H1 (cell line): ENCODE data around the gene SUPT20H. TPM values are rescaled to one million over a fixed set of nuclear protein-coding genes. Genes with fewer than 3 reads are reported as not detected.
A peak's percentile ranks its signal among the peaks of the same experiment; 100 is the strongest.

Source experiments
- CTCF ChIA-PET: fragments of 300-600 bp; sonication (Branson Sonifier 250); formaldehyde crosslinking; loops from one replicate; lab custom pipeline; 2021; ENCODE audit not compliant: partially characterized antibody; lab: Charles Lee
- POLR2A ChIA-PET: fragments of 300-600 bp; sonication (Branson Sonifier 250); formaldehyde crosslinking; loops from one replicate; lab custom pipeline; 2021; ENCODE audit warnings: inconsistent platforms; ENCODE audit not compliant: partially characterized antibody; lab: Charles Lee
- DNase-seq, 2 experiments: peaks; one replicate each; pipeline versions ENCODE4 v3.0.0 to v3.0.0-alpha.2; 2010 to 2022; ENCODE audit warnings: low spot score in 2 of 2, low read depth in 1 of 2, mixed read lengths in 1 of 2
- FAIRE-seq: peaks from 2 replicates; lab custom pipeline; 2011; peaks lifted over from hg19 to GRCh38; lab: Jason Lieb, UNC
- H2AFZ ChIP-seq: 2 replicates; pipeline ENCODE4 v1.8.1; 2012; ENCODE audit warnings: low read length, inconsistent platforms
- H2AK5ac ChIP-seq: 2 replicates; pipeline ENCODE4 v1.6.1; 2013; ENCODE audit warnings: low read depth, low read length
- H2BK120ac ChIP-seq: replicated peaks from 2 replicates; pipeline ENCODE3; 2013; ENCODE audit warnings: low read depth, low read length, inconsistent platforms
- H2BK12ac ChIP-seq: 2 replicates; pipeline ENCODE4 v1.6.1; 2013; ENCODE audit warnings: low read depth, low read length
- H2BK15ac ChIP-seq: 2 replicates; pipeline ENCODE4 v1.6.1; 2013; ENCODE audit warnings: low read length
- H2BK20ac ChIP-seq: 2 replicates; pipeline ENCODE4 v1.6.1; 2013; ENCODE audit warnings: low read length
- H2BK5ac ChIP-seq: 2 replicates; pipeline ENCODE4 v1.6.1; 2013; ENCODE audit warnings: low read depth, low read length
- H3K14ac ChIP-seq: 2 replicates; pipeline ENCODE4 v1.6.1; 2013; ENCODE audit warnings: inconsistent platforms; ENCODE audit not compliant: insufficient read length
- H3K18ac ChIP-seq: 2 replicates; pipeline ENCODE4 v1.6.1; 2013; ENCODE audit warnings: low read length; ENCODE audit errors: extremely low read depth
- H3K23ac ChIP-seq: 2 replicates; pipeline ENCODE4 v1.6.1; 2013; ENCODE audit warnings: inconsistent platforms; ENCODE audit not compliant: insufficient read length
- H3K23me2 ChIP-seq: 2 replicates; pipeline ENCODE4 v1.6.1; 2013; ENCODE audit warnings: low read depth, low read length
- H3K27ac ChIP-seq: 2 replicates; pipeline ENCODE4 v1.6.1; 2011; ENCODE audit warnings: low read depth, low read length, inconsistent platforms
- H3K27me3 ChIP-seq, 4 experiments: replicated peaks in 1 of 4; 1 replicate in 1 of 4; 2 replicates in 3 of 4; pipeline versions ENCODE4 v1.6.1 to v1.8.1; 2011 to 2013; ENCODE audit warnings: low read length in 3 of 4, mild to moderate bottlenecking in 3 of 4, inconsistent platforms in 2 of 4, mixed read lengths in 2 of 4, moderate library complexity in 1 of 4; ENCODE audit not compliant: control insufficient read depth in 3 of 4, insufficient read depth in 3 of 4; ENCODE audit errors: extremely low read depth in 1 of 4
- H3K36me3 ChIP-seq, 4 experiments: 2 replicates each; pipeline versions ENCODE4 v1.6.1 to v1.8.1; 2011 to 2013; ENCODE audit warnings: mild to moderate bottlenecking in 4 of 4, low read length in 3 of 4, moderate library complexity in 2 of 4, control low read depth in 1 of 4, inconsistent platforms in 1 of 4; ENCODE audit not compliant: insufficient read depth in 4 of 4, control insufficient read depth in 2 of 4
- H3K4ac ChIP-seq: replicated peaks from 2 replicates; pipeline ENCODE3; 2013; ENCODE audit warnings: low read length, low read depth, mixed read lengths, inconsistent platforms; ENCODE audit not compliant: insufficient read length
- H3K4me1 ChIP-seq, 4 experiments: replicated peaks in 1 of 4; 1 replicate in 1 of 4; 2 replicates in 3 of 4; pipeline versions ENCODE4 v1.6.1 to v1.8.1; 2011 to 2013; ENCODE audit warnings: low read length in 3 of 4, inconsistent platforms in 2 of 4, mixed read lengths in 1 of 4; ENCODE audit not compliant: insufficient read depth in 4 of 4, control insufficient read depth in 3 of 4
- H3K4me2 ChIP-seq, 2 experiments: 2 replicates each; pipeline versions ENCODE4 v1.6.1 to v1.8.1; 2011 to 2013; ENCODE audit warnings: low read depth in 2 of 2, low read length in 2 of 2, control low read depth in 1 of 2, inconsistent platforms in 1 of 2, mild to moderate bottlenecking in 1 of 2; ENCODE audit not compliant: insufficient read depth in 1 of 2
- H3K4me3 ChIP-seq, 4 experiments: fragments of 200-600, 300-600 bp in 1 of 4; sonication (generic), shearing (Covaris generic), sonication (Bioruptor Twin) in 1 of 4; 2 replicates each; pipeline versions ENCODE4 v1.5.1 to v1.8.1; 2011 to 2016; ENCODE audit warnings: low read length in 4 of 4, low read depth in 3 of 4, control low read depth in 2 of 4, inconsistent platforms in 2 of 4, mild to moderate bottlenecking in 2 of 4, mixed read lengths in 1 of 4, moderate library complexity in 1 of 4; ENCODE audit not compliant: insufficient read depth in 2 of 4; ENCODE audit errors: extremely low read depth in 1 of 4
- H3K56ac ChIP-seq: replicated peaks from 2 replicates; pipeline ENCODE3; 2013; ENCODE audit warnings: low read depth, mild to moderate bottlenecking, mixed read lengths, low read length, inconsistent platforms; ENCODE audit not compliant: insufficient read length
- H3K79me1 ChIP-seq: 2 replicates; pipeline ENCODE4 v1.6.1; 2013; ENCODE audit warnings: low read depth, low read length, control low read depth
- H3K79me2 ChIP-seq, 2 experiments: 2 replicates each; pipeline versions ENCODE4 v1.6.1 to v1.8.1; 2012 to 2013; ENCODE audit warnings: low read length in 2 of 2, mild to moderate bottlenecking in 2 of 2, inconsistent platforms in 1 of 2; ENCODE audit not compliant: insufficient read depth in 2 of 2, control insufficient read depth in 1 of 2
- H3K9ac ChIP-seq, 4 experiments: replicated peaks in 1 of 4; 1 replicate in 1 of 4; 2 replicates in 3 of 4; pipeline versions ENCODE4 v1.6.1 to v1.8.1; 2011 to 2013; ENCODE audit warnings: low read depth in 3 of 4, low read length in 3 of 4, control low read depth in 2 of 4, mild to moderate bottlenecking in 2 of 4, moderate library complexity in 2 of 4, inconsistent platforms in 1 of 4; ENCODE audit errors: extremely low read depth in 1 of 4
- H3K9me3 ChIP-seq, 2 experiments: 2 replicates each; pipeline versions ENCODE4 v1.6.1 to v1.8.1; 2012 to 2013; ENCODE audit warnings: mild to moderate bottlenecking in 2 of 2, moderate library complexity in 2 of 2, control low read depth in 1 of 2, inconsistent platforms in 1 of 2, low read depth in 1 of 2, low read length in 1 of 2, mixed read lengths in 1 of 2; ENCODE audit not compliant: insufficient read depth in 2 of 2
- H4K20me1 ChIP-seq, 2 experiments: replicated peaks in 1 of 2; 2 replicates each; pipeline versions ENCODE3 to v1.8.1; 2011 to 2013; ENCODE audit warnings: inconsistent platforms in 2 of 2, low read length in 2 of 2, mild to moderate bottlenecking in 1 of 2; ENCODE audit not compliant: insufficient read depth in 2 of 2, control insufficient read depth in 1 of 2
- H4K5ac ChIP-seq: 2 replicates; pipeline ENCODE4 v1.6.1; 2013; ENCODE audit warnings: low read length, low read depth, mixed read lengths, inconsistent platforms; ENCODE audit not compliant: insufficient read length
- H4K8ac ChIP-seq: 2 replicates; pipeline ENCODE4 v1.8.0; 2013; ENCODE audit warnings: mild to moderate bottlenecking, moderate library complexity, low read length, inconsistent platforms; ENCODE audit not compliant: insufficient read depth; ENCODE audit errors: extremely low read depth
- H4K91ac ChIP-seq: replicated peaks from 2 replicates; pipeline ENCODE3; 2013; ENCODE audit warnings: low read length, mixed read lengths, inconsistent platforms; ENCODE audit not compliant: insufficient read length
- BRCA1 ChIP-seq: IDR thresholded peaks from 2 replicates; pipeline ENCODE4 v1.6.1; 2012; ENCODE audit warnings: low read depth, low read length, improper control_type of control experiment
- POLR2A ChIP-seq, 2 experiments: IDR thresholded peaks; 1 replicate in 1 of 2; 2 replicates in 1 of 2; pipeline ENCODE4 v1.6.1; 2011; ENCODE audit warnings: low read depth in 2 of 2, low read length in 2 of 2, mild to moderate bottlenecking in 2 of 2; ENCODE audit errors: control extremely low read depth in 1 of 2
- RNF2 ChIP-seq: fragments of 200-900, 300-1000 bp; sonication (generic); IDR thresholded peaks from 2 replicates; pipeline ENCODE4 v1.7.1; 2016; ENCODE audit warnings: borderline replicate concordance, low read depth, mild to moderate bottlenecking, antibody characterized with exemption, low read length; ENCODE audit not compliant: poor library complexity, severe bottlenecking; ENCODE audit errors: missing control alignments
- RXRA ChIP-seq: IDR thresholded peaks from 2 replicates; pipeline ENCODE4 v1.6.1; 2011; ENCODE audit warnings: low read depth, mild to moderate bottlenecking, low read length, moderate library complexity; ENCODE audit not compliant: insufficient read depth
- SP1 ChIP-seq: IDR thresholded peaks from 2 replicates; pipeline ENCODE4 v1.6.1; 2011; ENCODE audit warnings: low read depth, low read length
- SP4 ChIP-seq: IDR thresholded peaks from 2 replicates; pipeline ENCODE4 v1.6.1; 2012; ENCODE audit warnings: low read length, inconsistent platforms
- WGBS, 2 experiments: shearing (Covaris generic) in 1 of 2; methylation state at CpG; one replicate each; pipeline versions ENCODE4 v1.1.6 to v1.1.7; 2013 to 2015; ENCODE audit warnings: low lambda C conversion rate in 2 of 2, mixed read lengths in 2 of 2, inconsistent platforms in 1 of 2, low coverage in 1 of 2, missing lambda C conversion rate in 1 of 2; ENCODE audit not compliant: insufficient replicate concordance in 2 of 2, insufficient coverage in 1 of 2, insufficient read length in 1 of 2; ENCODE audit errors: extremely low coverage in 1 of 2, missing lambda C conversion rate in 1 of 2; 5-methylcytosine and 5-hydroxymethylcytosine counted together
- polyA plus RNA-seq, 7 experiments: library from polyadenylated mRNA; depleted of rRNA in 3 of 7; stranded (reverse) in 5 of 7; unstranded in 2 of 7; fragments of >200 nt in 5 of 7; fragments of 200-250 nt in 2 of 7; gene quantifications; 1 replicate in 5 of 7; 2 replicates in 1 of 7; 4 replicates in 1 of 7; pipeline versions ENCODE4 v1.2.1 to v1.2.3, GENCODE V29; 2011 to 2013; ENCODE audit warnings: missing spikeins in 2 of 7, mixed read lengths in 2 of 7
- total RNA-seq: library from RNA; stranded (reverse); fragmentation: NEBNext Ultra II Directional; extraction: Animal tissue kit (Norgen Biotek cat#: 25700); gene quantifications from 2 replicates; pipeline ENCODE4 v1.2.1, GENCODE V29; 2021

SUPT20H gene
- total and polyA plus RNA-seq, 2 of the 8 experiments (the other 6 are each of a cell fraction or from before 2014, with no cell fraction given): 69.2 to 75.1 TPM

- Histone ChIP-seq H4K5ac (no peak overlapping the region), H2BK15ac (no peak overlapping the region), H3K14ac (no peak overlapping the region), H2BK120ac (no peak overlapping the region), H2BK20ac (no peak overlapping the region), H3K4me1 (no peaks in the 10 kb centered on the region), H3K4me2 (peak overlapping the region; percentile 81 to 91), H3K23ac (no peak overlapping the region), H4K8ac (no peak overlapping the region), H3K56ac (no peak overlapping the region), H2AFZ (no peak overlapping the region), H4K20me1 (no peaks in the 10 kb centered on the region), H4K91ac (no peak overlapping the region), H3K4me3 (peak overlapping the region in 3 of 4 experiments; percentile 92 to 95 (median 93); a peak in 6 of 8 replicates), H3K9me3 (no peaks in the 10 kb centered on the region), H3K27ac (no peak overlapping the region), H3K36me3 (peaks cover 10 to 49% (median 28%) of the 10 kb centered on the region in 4 experiments), H3K4ac (no peak overlapping the region), H3K9ac (no peak overlapping the region; a peak in 1 of 7 replicates), H3K27me3 (no peaks in the 10 kb centered on the region), H3K18ac (no peak overlapping the region), H2BK5ac (no peak overlapping the region), H3K79me1 (peaks cover 3% of the 10 kb centered on the region; the same call in 1 of the 2 replicates), H3K23me2 (peaks cover 10% of the 10 kb centered on the region), H3K79me2 (peaks cover 4 to 36% of the 10 kb centered on the region in 2 experiments; a peak in 3 of 4 replicates), H2AK5ac (no peak overlapping the region), H2BK12ac (no peak overlapping the region; the same call in 1 of the 2 replicates)
- POLR2A ChIA-PET: interaction anchor here (1.0 to 5.6 kb wide), 3 partner anchors 9 to 705 kb away, joined by 3 to 59 read pairs (median 4); partner anchors contain the start of gene CCDC169
- no peak for FAIRE-seq
- CTCF ChIA-PET: no interaction called here
- no peak for TF ChIP-seq POLR2A (IDR thresholded peaks at IDR 0.05; ENCODE audit: control extremely low read depth in 1 of 2, low read depth in 2 of 2, low read length in 2 of 2)
- no peak for TF ChIP-seq SP4
- TF ChIP-seq RXRA: no peak
- TF ChIP-seq SP1: no peak
- no peak for TF ChIP-seq BRCA1
- TF ChIP-seq RNF2: no peak
- 75% methylated on average over 3 of the region's 3 CpGs; no CpG with 5 or more reads in 1 of the 2 experiments for WGBS, 2 experiments
- no peak for DNase-seq
These were observed 57.6 kb downstream of the SUPT20H start for GRCh38 chr13:37001921-37002250.
